ENCODE results near the gene WDFY1. TPM values are rescaled to one million over a fixed set of nuclear protein-coding genes. Genes with fewer than 3 reads are reported as not detected.

WDFY1 gene
- total RNA-seq, 1 experiment from 2014 or later: 123 TPM

- intact Hi-C loops (cut with micrococcal nuclease; ENCODE audit: unreplicated experiment): no loop called here
- Histone ChIP-seq H3K27me3 (replicated peaks; ENCODE audit: control insufficient read depth, insufficient read depth, low read length) (no peaks in the 10 kb centered on the region), H3K4me1 (no peaks in the 10 kb centered on the region), H3K9me3 (no peaks in the 10 kb centered on the region), H3K4me3 (ENCODE audit: low read depth, low read length) (no peak overlapping the region), H3K36me3 (ENCODE audit: control insufficient read depth, insufficient read depth, low read length) (0 out of 2 replicates have a peak, but pooled peaks cover 1% of the 10 kb centered on the region)
- no peak overlapping the region for H3K27ac Mint-ChIP-seq (ENCODE audit: unreplicated experiment)
- peaks cover 20% of the 10 kb centered on the region for H3K36me3 Mint-ChIP-seq (ENCODE audit: insufficient read depth, unreplicated experiment)
- no TSS peak for BruUV-seq (replicated peaks)
- no peaks in the 10 kb centered on the region for H3K9me3 Mint-ChIP-seq (ENCODE audit: unreplicated experiment)
- CTCF ChIA-PET: interaction anchor here (0.6 to 2.7 kb wide), 3 partner anchors 22 to 312 kb away, joined by 3 to 65 read pairs (median 4); no protein-coding TSS in a partner anchor
- no peak for DNase-seq
- POLR2A ChIA-PET: no interaction called here
- H3K4me1 Mint-ChIP-seq (ENCODE audit: low read depth, unreplicated experiment): no peaks in the 10 kb centered on the region
- no peaks in the 10 kb centered on the region for H3K27me3 Mint-ChIP-seq (ENCODE audit: insufficient read depth, unreplicated experiment)
- no peak for TF ChIP-seq CTCF (IDR thresholded peaks at IDR 0.05; ENCODE audit: insufficient read depth in 1 of 2, low read depth in 1 of 2, low read length in 1 of 2, severe bottlenecking in 1 of 2, unreplicated experiment in 1 of 2)
- no peak overlapping the region for H3K4me3 Mint-ChIP-seq (ENCODE audit: unreplicated experiment)
Measured at GRCh38 chr2:223971731-223972130, 26.6 kb upstream of the WDFY1 start.

- no peaks in the 10 kb centered on the region for H3K9me3 Mint-ChIP-seq (ENCODE audit: unreplicated experiment)
- Histone ChIP-seq H3K27me3 (replicated peaks; ENCODE audit: control insufficient read depth, insufficient read depth, low read length) (no peaks in the 10 kb centered on the region), H3K36me3 (ENCODE audit: control insufficient read depth, insufficient read depth, low read length) (0 out of 2 replicates have a peak, but pooled peaks cover 1% of the 10 kb centered on the region), H3K4me1 (no peaks in the 10 kb centered on the region), H3K4me3 (ENCODE audit: low read depth, low read length) (no peak overlapping the region), H3K9me3 (no peaks in the 10 kb centered on the region)
- H3K27ac Mint-ChIP-seq (ENCODE audit: unreplicated experiment): no peak overlapping the region
- peak; percentile 95 to 98 for TF ChIP-seq CTCF (IDR thresholded peaks at IDR 0.05; ENCODE audit: insufficient read depth in 1 of 2, low read depth in 1 of 2, low read length in 1 of 2, severe bottlenecking in 1 of 2, unreplicated experiment in 1 of 2)
- CTCF ChIA-PET: interaction anchor here (0.6 to 2.7 kb wide), 23 partner anchors 9 to 874 kb away, joined by 3 to 65 read pairs (median 6); partner anchors contain the start of gene MRPL44
- H3K4me3 Mint-ChIP-seq (ENCODE audit: unreplicated experiment): no peak overlapping the region
- no TSS peak for BruUV-seq (replicated peaks)
- peaks cover 32% of the 10 kb centered on the region for H3K36me3 Mint-ChIP-seq (ENCODE audit: insufficient read depth, unreplicated experiment)
- H3K27me3 Mint-ChIP-seq (ENCODE audit: insufficient read depth, unreplicated experiment): no peaks in the 10 kb centered on the region
- DNase-seq: peak in 1 of 2 experiments; percentile 76
- no peaks in the 10 kb centered on the region for H3K4me1 Mint-ChIP-seq (ENCODE audit: low read depth, unreplicated experiment)
- POLR2A ChIA-PET: interaction anchor here (0.6 kb wide), 1 partner anchor 173 kb away, joined by 3 read pairs; no protein-coding TSS in a partner anchor
- intact Hi-C loops (cut with micrococcal nuclease; ENCODE audit: unreplicated experiment): loop anchor here (1.0 kb wide), 3 partner anchors 19 to 387 kb away; no protein-coding TSS in a partner anchor
Measured at GRCh38 chr2:223970343-223971128, 25.4 kb upstream of the WDFY1 start.

- no peak overlapping the region for H3K27ac Mint-ChIP-seq (ENCODE audit: unreplicated experiment)
- Histone ChIP-seq H3K36me3 (ENCODE audit: control insufficient read depth, insufficient read depth, low read length) (0 out of 2 replicates have a peak, but pooled peaks cover 1% of the 10 kb centered on the region), H3K4me3 (ENCODE audit: low read depth, low read length) (no peak overlapping the region), H3K4me1 (no peaks in the 10 kb centered on the region), H3K9me3 (no peaks in the 10 kb centered on the region), H3K27me3 (replicated peaks; ENCODE audit: control insufficient read depth, insufficient read depth, low read length) (no peaks in the 10 kb centered on the region)
- ChIA-PET POLR2A (no interaction called here), CTCF (interaction anchor here (0.6 to 2.7 kb wide), 20 partner anchors 8 to 399 kb away, joined by 3 to 65 read pairs (median 8); partner anchors contain the start of gene MRPL44)
- BruUV-seq (replicated peaks): no TSS peak
- peaks cover 39% of the 10 kb centered on the region for H3K36me3 Mint-ChIP-seq (ENCODE audit: insufficient read depth, unreplicated experiment)
- no peaks in the 10 kb centered on the region for H3K4me1 Mint-ChIP-seq (ENCODE audit: low read depth, unreplicated experiment)
- no peak for TF ChIP-seq CTCF (IDR thresholded peaks at IDR 0.05; ENCODE audit: insufficient read depth in 1 of 2, low read depth in 1 of 2, low read length in 1 of 2, severe bottlenecking in 1 of 2, unreplicated experiment in 1 of 2)
- intact Hi-C loops (cut with micrococcal nuclease; ENCODE audit: unreplicated experiment): loop anchor here (1.0 kb wide), 3 partner anchors 19 to 387 kb away; no protein-coding TSS in a partner anchor
- H3K4me3 Mint-ChIP-seq (ENCODE audit: unreplicated experiment): no peak overlapping the region
- no peaks in the 10 kb centered on the region for H3K9me3 Mint-ChIP-seq (ENCODE audit: unreplicated experiment)
- H3K27me3 Mint-ChIP-seq (ENCODE audit: insufficient read depth, unreplicated experiment): no peaks in the 10 kb centered on the region
- no peak for DNase-seq
Measured at GRCh38 chr2:223969856-223970255, 24.7 kb upstream of the WDFY1 start.

All from Caco-2 (cell line).